ENCODE results near the gene TRIM25. TPM values are rescaled to one million over a fixed set of nuclear protein-coding genes. Genes with fewer than 3 reads are reported as not detected.

TRIM25 gene
- polyA plus RNA-seq, 3 donors from 2014 or later = 3.8 to 10.7 (median 4.7) TPM

DNA sequence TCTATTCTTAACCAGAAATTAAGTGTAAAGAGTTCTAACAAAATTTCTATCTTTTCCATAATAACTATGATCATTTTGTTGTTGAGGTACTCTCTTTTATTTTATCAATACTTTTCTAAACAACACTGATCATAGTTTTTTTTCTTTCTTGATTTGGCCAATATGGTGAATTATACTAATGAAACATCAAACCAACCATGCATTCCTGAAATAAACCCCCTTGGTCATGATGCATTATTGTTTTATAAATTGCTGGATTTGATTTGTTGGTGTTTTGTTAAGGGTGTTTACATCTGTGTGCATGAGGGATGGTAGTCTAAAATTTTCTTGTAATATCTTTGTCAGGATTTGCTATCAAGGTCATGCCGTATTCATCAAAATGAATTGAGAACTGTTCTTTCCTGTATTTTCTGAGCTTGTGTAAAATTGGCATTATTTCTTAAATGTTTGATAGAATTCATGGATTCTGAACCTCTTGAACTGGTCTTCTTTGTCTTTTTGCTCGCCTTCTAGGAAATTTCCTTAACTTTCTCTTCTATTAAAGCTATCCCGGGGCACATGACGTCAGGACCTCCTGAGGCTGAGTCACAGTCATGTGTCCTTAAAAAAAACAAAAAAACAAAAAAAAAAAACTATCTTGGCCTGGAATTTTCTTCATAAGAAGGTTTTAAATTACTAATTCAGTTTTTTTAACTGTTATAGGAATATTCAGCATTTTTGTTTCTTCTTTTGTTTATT, 3.9 kb upstream of the TRIM25 start:
- Mint-ChIP-seq H3K36me3 (peaks cover 0 to 4% (median 0%) of the 10 kb centered on the region in 3 donors), H3K27me3 (ENCODE audit: low read depth in 3 of 3) (peaks cover 2 to 7% (median 5%) of the 10 kb centered on the region in 3 donors), H3K4me1 (peaks cover 15 to 18% of the 10 kb centered on the region in 2 donors), H3K4me3 (no peak overlapping the region), H3K9me3 (peaks cover 0 to 9% (median 0%) of the 10 kb centered on the region in 6 donors), H3K27ac (no peak overlapping the region)
- no peak for DNase-seq

DNA sequence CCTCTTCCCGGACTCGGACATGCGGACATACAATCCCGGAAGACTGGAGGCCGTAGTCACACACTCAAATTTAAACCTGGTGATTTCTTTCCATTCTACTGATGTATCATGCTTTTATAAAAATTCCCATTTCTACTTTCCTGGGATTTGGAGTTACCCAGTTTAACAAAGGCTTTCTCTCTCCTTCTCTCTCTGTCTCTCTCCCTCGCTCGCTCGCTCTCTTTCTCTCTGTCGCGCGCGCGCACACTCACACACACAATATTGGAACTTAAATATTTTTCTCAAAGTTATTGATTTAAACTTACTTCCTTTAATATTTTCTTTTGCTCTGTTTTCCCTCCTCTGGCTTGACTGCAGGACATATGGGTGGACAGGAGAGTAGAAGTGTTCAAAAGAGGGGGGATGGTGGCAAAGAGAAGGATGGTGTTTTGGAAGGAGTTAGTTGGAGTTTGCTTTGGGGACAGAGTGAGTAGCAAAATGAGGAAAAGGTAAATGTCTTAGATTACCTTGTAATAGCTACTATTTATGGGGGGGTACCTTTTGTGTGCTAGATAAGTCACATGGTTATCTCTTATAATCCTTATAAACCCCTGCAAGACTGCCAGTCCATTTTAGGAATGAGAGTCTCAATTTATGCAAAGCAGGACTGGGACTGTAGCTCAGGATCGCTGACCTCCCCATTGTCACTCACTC, 878 bp upstream of the TRIM25 start:
- Mint-ChIP-seq H3K9me3 (peaks cover 0 to 9% (median 0%) of the 10 kb centered on the region in 6 donors), H3K4me3 (peak overlapping the region; percentile 88 to 96 (median 93)), H3K36me3 (peaks cover 0 to 4% (median 0%) of the 10 kb centered on the region in 3 donors), H3K4me1 (peaks cover 40 to 42% of the 10 kb centered on the region in 2 donors), H3K27ac (peak overlapping the region; percentile 74 to 93 (median 90)), H3K27me3 (ENCODE audit: low read depth in 3 of 3) (peaks cover 2 to 8% (median 4%) of the 10 kb centered on the region in 3 donors)
- DNase-seq = no peak

DNA sequence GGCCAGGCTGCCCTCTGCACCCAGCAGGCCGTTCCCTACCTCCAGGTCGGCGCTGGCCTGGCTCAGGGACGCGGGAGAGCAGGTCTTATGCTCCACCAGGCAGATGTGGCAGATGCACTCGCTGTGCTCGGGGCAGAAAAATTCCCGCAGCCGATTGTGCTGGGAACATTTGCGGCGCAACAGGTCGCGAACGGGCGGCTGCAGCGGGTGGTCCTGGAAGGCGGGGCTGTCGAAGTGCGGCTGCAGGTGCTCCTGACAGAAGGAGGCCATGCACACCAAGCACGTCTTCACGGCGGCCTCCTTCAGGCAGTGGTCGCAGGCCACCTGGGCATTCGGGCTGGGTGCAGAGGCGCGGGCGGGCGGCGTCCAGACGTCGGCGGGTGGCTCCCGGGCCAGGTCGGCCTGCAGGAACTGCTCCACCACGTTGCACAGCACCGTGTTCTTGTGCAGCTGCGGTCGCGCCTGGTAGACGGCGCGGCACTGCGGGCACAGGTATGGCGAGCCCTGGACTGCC, 439 bp downstream of the TRIM25 start:
- Mint-ChIP-seq H3K9me3 (peaks cover 0 to 9% (median 0%) of the 10 kb centered on the region in 6 donors), H3K27me3 (ENCODE audit: low read depth in 3 of 3) (peaks cover 2 to 8% (median 4%) of the 10 kb centered on the region in 3 donors), H3K36me3 (peaks cover 0 to 4% (median 0%) of the 10 kb centered on the region in 3 donors), H3K4me3 (peak overlapping the region; percentile 88 to 96 (median 93)), H3K4me1 (peaks cover 52 to 54% of the 10 kb centered on the region in 2 donors), H3K27ac (peak overlapping the region; percentile 87 to 95 (median 90))
- DNase-seq = no peak

DNA sequence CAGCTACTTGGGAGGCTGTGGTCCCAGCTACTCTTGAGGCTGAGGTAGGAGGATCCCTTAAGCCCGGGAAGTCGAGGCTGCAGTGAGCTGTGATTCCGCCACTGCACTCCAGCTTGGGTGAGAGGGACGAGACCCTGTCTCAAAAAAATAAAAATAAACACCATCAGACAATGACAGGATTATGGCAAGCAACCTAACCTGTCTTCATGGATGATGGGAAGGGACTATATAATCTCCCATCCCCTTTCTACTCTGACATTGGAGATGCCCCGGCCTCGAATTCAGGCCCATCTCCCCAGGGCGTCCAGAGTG, 893 bp downstream of the TRIM25 start:
- Mint-ChIP-seq H3K9me3 (peaks cover 0 to 8% (median 0%) of the 10 kb centered on the region in 6 donors), H3K27ac (peak overlapping the region; percentile 87 to 95 (median 90)), H3K27me3 (ENCODE audit: low read depth in 3 of 3) (peaks cover 2 to 8% (median 4%) of the 10 kb centered on the region in 3 donors), H3K4me3 (peak overlapping the region; percentile 88 to 96 (median 93)), H3K4me1 (peaks cover 56 to 58% of the 10 kb centered on the region in 2 donors), H3K36me3 (peaks cover 3 to 4% (median 3%) of the 10 kb centered on the region in 3 donors)
- DNase-seq = no peak

DNA sequence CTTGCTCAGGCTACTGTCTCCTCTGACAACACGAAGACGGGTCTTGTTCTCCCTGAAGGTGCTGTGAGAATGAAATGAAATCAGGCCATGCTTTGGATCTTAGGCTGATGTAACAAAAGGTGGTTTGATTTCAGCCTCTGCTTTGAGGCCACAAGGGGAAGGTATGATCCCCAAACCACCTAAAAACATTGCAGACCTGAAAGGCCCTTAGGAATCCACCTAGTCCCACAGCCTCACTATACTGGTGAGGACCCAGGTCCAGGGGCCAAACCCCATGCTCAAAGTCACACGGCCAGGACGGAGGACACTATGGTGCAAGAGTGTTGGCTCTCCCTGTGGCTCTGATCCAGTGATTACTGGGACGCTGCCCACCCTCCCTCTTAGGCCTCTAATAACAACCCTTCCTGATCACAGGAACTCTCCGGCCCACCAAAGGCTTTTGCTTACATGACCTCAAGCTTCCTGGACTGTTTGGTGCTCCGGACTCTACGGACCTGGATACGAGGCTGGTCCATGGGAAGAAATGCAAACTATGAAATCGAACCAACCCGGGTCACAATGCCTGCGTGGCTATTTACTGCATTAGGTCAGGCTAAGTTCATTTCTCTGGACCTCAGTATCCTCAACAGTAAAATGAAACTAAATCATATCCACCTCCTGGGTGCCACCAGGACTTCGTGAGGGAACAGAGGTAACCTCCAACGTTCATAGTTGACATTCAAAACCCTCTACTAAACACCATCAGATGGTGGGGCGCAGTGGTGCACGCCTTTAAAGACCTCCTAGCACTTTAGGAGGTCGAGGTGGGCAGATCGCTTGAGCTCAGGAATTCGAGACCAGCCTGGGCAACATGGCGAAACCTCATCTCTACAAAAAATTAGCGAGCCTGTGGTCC, 1.5 kb downstream of the TRIM25 start:
- no peak for DNase-seq

DNA sequence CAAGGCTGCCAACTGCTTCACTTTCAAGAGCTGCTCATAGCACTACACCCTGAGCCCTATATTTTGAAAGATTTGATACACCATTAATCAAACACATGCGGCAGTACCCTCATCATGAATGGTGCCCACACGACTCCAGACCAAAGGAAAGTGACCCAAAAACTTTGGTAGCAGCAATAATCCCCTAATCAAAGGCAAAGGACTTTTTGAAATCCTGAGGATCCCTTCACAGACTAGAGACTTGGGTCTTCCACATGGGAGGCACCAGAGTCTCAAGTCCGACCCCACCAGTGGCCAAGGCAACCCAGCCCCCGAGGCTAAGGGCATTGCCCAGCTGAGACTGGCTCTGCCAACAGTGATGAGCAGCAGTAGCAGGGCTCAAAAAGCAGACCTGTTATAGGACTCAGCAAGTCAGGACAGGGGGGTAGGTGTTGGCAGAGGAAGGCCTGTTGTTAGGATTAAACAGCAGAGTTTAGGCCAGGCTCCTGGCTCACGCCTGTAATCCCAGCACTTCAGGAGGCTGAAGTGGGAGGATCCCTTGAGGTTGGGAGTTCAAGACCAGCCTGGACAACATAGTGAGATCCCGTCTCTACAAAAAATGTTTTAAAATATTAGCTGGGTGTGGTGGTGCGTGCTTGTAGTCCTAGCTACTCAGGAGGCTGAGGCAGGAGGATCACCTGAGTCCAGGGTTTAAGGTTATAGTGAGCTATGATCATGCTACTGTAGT, 3.2 kb downstream of the TRIM25 start:
- peaks cover 2 to 8% (median 4%) of the 10 kb centered on the region in 3 donors for H3K27me3 Mint-ChIP-seq (ENCODE audit: low read depth in 3 of 3)
- no peaks in the 10 kb centered on the region for H3K9me3 Mint-ChIP-seq
- DNase-seq = no peak
- peaks cover 12 to 20% (median 12%) of the 10 kb centered on the region in 3 donors for H3K36me3 Mint-ChIP-seq
- peak overlapping the region; percentile 11 to 47 (median 30) for H3K4me3 Mint-ChIP-seq
- peak overlapping the region; percentile 47 to 81 (median 58) for H3K27ac Mint-ChIP-seq
- H3K4me1 Mint-ChIP-seq = peaks cover 66 to 71% of the 10 kb centered on the region in 2 donors

More for the DNA sequence above, 1.5 kb downstream of the TRIM25 start:
- Mint-ChIP-seq H3K4me3 (peak overlapping the region; percentile 88 to 96 (median 93)), H3K4me1 (peaks cover 62 to 64% of the 10 kb centered on the region in 2 donors), H3K27me3 (ENCODE audit: low read depth in 3 of 3) (peaks cover 2 to 8% (median 4%) of the 10 kb centered on the region in 3 donors), H3K27ac (peak overlapping the region; percentile 67 to 91 (median 87)), H3K9me3 (peaks cover 0 to 2% (median 0%) of the 10 kb centered on the region in 6 donors), H3K36me3 (peaks cover 4 to 7% (median 4%) of the 10 kb centered on the region in 3 donors)

DNA sequence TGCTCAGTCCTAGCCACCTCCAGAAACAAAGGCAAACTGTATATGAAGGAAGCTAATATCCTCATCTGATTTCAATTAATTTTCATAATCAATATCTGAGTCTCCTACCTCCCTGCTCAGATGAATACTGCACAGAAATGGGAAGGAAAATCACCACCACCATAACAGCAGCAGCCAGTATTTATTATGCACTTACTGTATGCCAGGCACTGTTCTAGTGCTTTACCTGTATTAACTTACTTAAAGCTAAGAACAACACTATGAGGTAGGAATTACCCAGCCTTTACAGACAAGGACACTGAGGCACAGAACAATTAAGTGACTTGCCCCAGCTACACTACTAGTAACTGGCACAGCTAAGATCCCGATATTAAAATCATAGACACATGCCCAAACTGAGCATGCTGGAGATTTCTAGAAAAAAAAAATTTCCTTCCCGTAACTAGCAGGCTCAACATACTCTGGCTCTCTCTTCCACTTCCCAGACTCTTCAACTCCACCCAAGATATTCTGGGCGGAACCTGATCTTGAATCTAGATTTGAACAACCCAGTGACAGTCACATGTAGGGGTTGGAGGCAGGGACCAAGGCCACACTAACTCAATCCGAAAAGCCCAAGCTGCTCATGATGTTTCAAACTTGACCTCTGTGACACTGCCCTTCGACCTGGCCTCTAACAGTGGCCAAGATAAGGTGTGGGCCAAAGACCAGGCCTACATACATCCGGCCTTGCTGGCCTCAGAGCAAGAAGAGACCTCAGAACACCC, 3.9 kb downstream of the TRIM25 start:
- Mint-ChIP-seq H3K36me3 (peaks cover 12 to 21% (median 13%) of the 10 kb centered on the region in 3 donors), H3K27me3 (ENCODE audit: low read depth in 3 of 3) (peaks cover 2 to 8% (median 2%) of the 10 kb centered on the region in 3 donors), H3K27ac (peak overlapping the region; percentile 51 to 88 (median 67)), H3K4me1 (peaks cover 61 to 67% of the 10 kb centered on the region in 2 donors), H3K9me3 (no peaks in the 10 kb centered on the region), H3K4me3 (peak overlapping the region; percentile 10 to 40 (median 22))
- DNase-seq = no peak

DNA sequence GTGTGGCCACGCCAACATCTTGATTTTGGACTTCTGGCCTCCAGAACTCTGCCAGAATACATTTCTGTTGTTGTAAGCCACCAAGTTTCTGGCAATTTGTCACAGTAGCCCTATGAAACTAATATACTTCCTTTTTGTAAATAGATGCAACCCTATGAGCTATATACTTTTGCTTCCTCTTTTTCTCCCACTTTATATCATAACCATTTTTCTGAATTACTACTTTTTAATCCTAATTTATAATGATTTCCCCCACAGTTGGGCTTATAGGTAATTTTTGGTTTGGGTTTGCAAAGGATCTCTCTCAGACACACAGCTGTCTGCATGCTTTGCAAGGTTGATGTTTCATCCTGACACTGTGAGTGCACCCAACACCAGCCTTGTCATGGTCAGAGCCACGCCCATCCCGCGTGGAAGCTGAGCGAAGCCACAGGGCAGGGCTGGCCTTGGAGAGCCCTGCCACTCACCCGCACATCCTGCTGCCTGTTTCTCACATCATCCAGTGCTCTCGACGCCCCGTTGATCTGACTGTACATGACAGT, 5.8 kb downstream of the TRIM25 start:
- peak overlapping the region; percentile 51 to 91 (median 84) for H3K27ac Mint-ChIP-seq
- peak; percentile 50 to 64 (median 55) for DNase-seq
- peak overlapping the region; percentile 17 to 71 (median 54) for H3K4me3 Mint-ChIP-seq
- peaks cover 0 to 1% (median 0%) of the 10 kb centered on the region in 3 donors for H3K27me3 Mint-ChIP-seq (ENCODE audit: low read depth in 3 of 3)
- peaks cover 54 to 68% of the 10 kb centered on the region in 2 donors for H3K4me1 Mint-ChIP-seq
- H3K36me3 Mint-ChIP-seq = peaks cover 16 to 37% (median 28%) of the 10 kb centered on the region in 3 donors
- no peaks in the 10 kb centered on the region for H3K9me3 Mint-ChIP-seq

DNA sequence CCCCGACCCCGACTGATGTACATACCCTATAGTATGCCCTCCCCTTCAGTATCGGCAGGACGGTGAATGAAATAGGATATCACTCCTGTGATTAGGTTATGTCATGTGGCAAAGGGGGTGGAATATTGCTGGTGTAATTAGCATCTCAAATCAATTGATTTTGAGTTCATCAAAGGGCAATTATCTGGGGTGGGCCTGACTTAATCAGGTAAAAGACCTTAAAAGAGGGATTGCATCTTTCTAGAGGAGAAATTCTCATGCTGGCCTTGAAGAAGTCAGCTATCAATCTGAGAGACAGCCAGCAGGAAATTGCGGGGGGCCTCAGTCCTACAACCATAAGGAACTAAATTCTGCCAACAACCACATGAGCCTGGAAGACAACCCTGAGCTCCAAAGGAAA, 10.3 kb downstream of the TRIM25 start:
- H3K27me3 Mint-ChIP-seq (ENCODE audit: low read depth in 3 of 3) = peaks cover 0 to 2% (median 0%) of the 10 kb centered on the region in 3 donors
- no peak overlapping the region for H3K27ac Mint-ChIP-seq
- peaks cover 18 to 32% of the 10 kb centered on the region in 2 donors for H3K4me1 Mint-ChIP-seq
- H3K4me3 Mint-ChIP-seq = no peak overlapping the region
- H3K9me3 Mint-ChIP-seq = no peaks in the 10 kb centered on the region
- peaks cover 29 to 61% (median 32%) of the 10 kb centered on the region in 3 donors for H3K36me3 Mint-ChIP-seq
- no peak for DNase-seq

DNA sequence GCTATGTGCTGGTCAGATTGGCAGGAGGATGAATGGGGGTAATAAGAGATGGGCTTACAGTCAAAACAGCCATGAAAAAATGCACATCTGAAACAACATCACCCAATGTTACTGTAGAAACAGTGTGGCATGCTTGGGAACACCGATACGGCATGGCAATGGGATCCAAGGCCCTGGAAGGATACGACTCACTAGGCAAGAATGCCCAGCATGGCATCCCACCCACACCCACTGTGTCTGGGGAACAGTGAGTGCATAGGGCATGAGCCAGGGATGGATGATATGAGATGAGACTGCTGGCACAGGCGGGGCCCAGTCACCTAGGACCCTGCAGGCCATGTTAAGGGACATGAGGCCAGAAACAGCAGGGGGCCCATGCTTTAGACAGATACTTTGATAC, 11.5 kb downstream of the TRIM25 start:
- peaks cover 13 to 20% of the 10 kb centered on the region in 2 donors for H3K4me1 Mint-ChIP-seq
- no peak for DNase-seq
- peaks cover 0 to 2% (median 0%) of the 10 kb centered on the region in 3 donors for H3K27me3 Mint-ChIP-seq (ENCODE audit: low read depth in 3 of 3)
- H3K36me3 Mint-ChIP-seq = peaks cover 25 to 64% (median 37%) of the 10 kb centered on the region in 3 donors
- no peak overlapping the region for H3K4me3 Mint-ChIP-seq
- H3K27ac Mint-ChIP-seq = no peak overlapping the region
- H3K9me3 Mint-ChIP-seq = no peaks in the 10 kb centered on the region

DNA sequence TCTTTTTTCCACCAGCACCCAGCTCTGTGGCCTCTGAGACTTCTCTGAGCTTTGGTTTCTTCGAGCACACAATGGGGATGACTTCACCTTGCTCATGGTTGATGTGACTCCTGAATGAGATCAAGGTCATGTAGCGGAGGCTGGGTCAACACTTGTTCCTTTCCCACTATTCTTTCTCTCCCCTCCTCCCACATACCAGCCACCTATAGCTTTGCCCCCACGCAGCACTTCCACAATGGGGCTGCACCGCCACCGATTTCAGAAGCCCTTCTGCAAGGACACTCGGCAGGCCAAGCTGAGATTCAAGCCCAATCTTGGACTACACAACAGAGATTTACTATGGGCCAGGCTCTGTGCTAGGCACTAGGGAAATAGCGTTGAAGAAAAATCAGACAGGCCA, 14.4 kb downstream of the TRIM25 start:
- Mint-ChIP-seq H3K36me3 (peaks cover 30 to 62% (median 31%) of the 10 kb centered on the region in 3 donors), H3K4me1 (peaks cover 4 to 9% of the 10 kb centered on the region in 2 donors), H3K27me3 (ENCODE audit: low read depth in 3 of 3) (peaks cover 0 to 2% (median 0%) of the 10 kb centered on the region in 3 donors), H3K4me3 (no peak overlapping the region), H3K9me3 (no peaks in the 10 kb centered on the region), H3K27ac (no peak overlapping the region)
- no peak for DNase-seq
